K562 (cell line): ENCODE results near the gene CERS1. TPM values are rescaled to one million over a fixed set of nuclear protein-coding genes. Genes with fewer than 3 reads are reported as not detected.

Experiments used
- ASH1L ChIP-seq: fragments of 450-650 bp; IDR thresholded peaks from 2 replicates; pipeline ENCODE4 v1.6.1; 2018; ENCODE audit warnings: borderline replicate concordance, mild to moderate bottlenecking, low read depth; ENCODE audit not compliant: partially characterized antibody
- CBX1 ChIP-seq: sonication (generic); IDR thresholded peaks from 2 replicates; pipeline ENCODE4 v1.6.1; 2016; ENCODE audit warnings: antibody characterized with exemption, low read depth, mild to moderate bottlenecking
- CHAMP1 ChIP-seq: fragments of 450-650 bp; IDR thresholded peaks from 2 replicates; pipeline ENCODE4 v1.6.1; 2016; ENCODE audit warnings: mild to moderate bottlenecking
- DNMT1 ChIP-seq: fragments of 450-650 bp; IDR thresholded peaks from 2 replicates; pipeline ENCODE4 v1.6.1; 2016; ENCODE audit warnings: antibody characterized with exemption, mild to moderate bottlenecking
- FOXK2 ChIP-seq, 2 experiments: fragments of 450-650 bp; IDR thresholded peaks in 1 of 2; conservative IDR thresholded peaks in 1 of 2; 2 replicates each; pipeline ENCODE4 v1.6.1; 2016; ENCODE audit warnings: low read depth in 2 of 2, mild to moderate bottlenecking in 1 of 2
- HDAC3 ChIP-seq: fragments of 450-650 bp; IDR thresholded peaks from 2 replicates; pipeline ENCODE4 v1.6.1; 2018; ENCODE audit warnings: borderline replicate concordance, mild to moderate bottlenecking, moderate library complexity; ENCODE audit not compliant: partially characterized antibody
- KDM1A ChIP-seq, 2 experiments: fragments of 450-650 bp; IDR thresholded peaks; 2 replicates each; pipeline ENCODE4 v1.6.1; 2016; ENCODE audit warnings: mild to moderate bottlenecking in 2 of 2
- L3MBTL2 ChIP-seq: fragments of 450-650 bp; IDR thresholded peaks from 2 replicates; pipeline ENCODE4 v1.6.1; 2016; ENCODE audit warnings: mild to moderate bottlenecking, moderate library complexity
- NFE2L1 ChIP-seq: fragments of 450-650 bp; IDR thresholded peaks from 2 replicates; pipeline ENCODE4 v1.6.1; 2016; ENCODE audit warnings: missing genetic modification characterization, low read depth, mild to moderate bottlenecking, missing compliant biosample characterization, moderate library complexity, borderline replicate concordance
- PCBP1 ChIP-seq: fragments of 200-400 bp; formaldehyde crosslinking; IDR thresholded peaks from 2 replicates; pipeline ENCODE4 v1.6.1; 2018; ENCODE audit warnings: mild to moderate bottlenecking, low read depth, low read length; ENCODE audit not compliant: poor library complexity, severe bottlenecking
- PHB2 ChIP-seq: fragments of 450-650 bp; IDR thresholded peaks from 2 replicates; pipeline ENCODE4 v1.6.1; 2017; ENCODE audit warnings: low read depth
- PPARD ChIP-seq: fragments of 250-450 bp; sonication (Bioruptor Pico); IDR thresholded peaks from 2 replicates; pipeline ENCODE4 v1.8.0; 2022; ENCODE audit warnings: inconsistent platforms, mild to moderate bottlenecking, moderate library complexity
- PTRF ChIP-seq: fragments of 450-650 bp; IDR thresholded peaks from 2 replicates; pipeline ENCODE4 v1.6.1; 2016; ENCODE audit warnings: mild to moderate bottlenecking, missing genetic modification characterization, missing compliant biosample characterization
- SLC30A9 ChIP-seq: fragments of 250-450 bp; sonication (Bioruptor Pico); IDR thresholded peaks from 2 replicates; pipeline ENCODE4 v1.8.0; 2022; ENCODE audit warnings: mild to moderate bottlenecking, moderate library complexity
- SP1 ChIP-seq: sonication (generic); formaldehyde crosslinking; IDR thresholded peaks from 2 replicates; pipeline ENCODE4 v1.8.1; 2022; ENCODE audit warnings: mild to moderate bottlenecking, missing genetic modification reagents
- SRF ChIP-seq, 2 experiments: fragments of 250-450, 450-650 bp in 1 of 2; sonication (Bioruptor Pico) in 1 of 2; sonication (generic) in 1 of 2; formaldehyde crosslinking; IDR thresholded peaks; 2 replicates each; pipeline versions ENCODE4 v1.5.0 to v1.5.1; 2020 to 2022; ENCODE audit warnings: mild to moderate bottlenecking in 1 of 2, missing genetic modification reagents in 1 of 2
- TRIM25 ChIP-seq: fragments of 450-650 bp; IDR thresholded peaks from 2 replicates; pipeline ENCODE4 v1.7.0; 2016; ENCODE audit warnings: borderline replicate concordance
- UBTF ChIP-seq, 2 experiments: IDR thresholded peaks; 2 replicates each; pipeline ENCODE4 v1.6.1; 2012; ENCODE audit warnings: improper control_type of control experiment in 2 of 2, low read depth in 2 of 2, low read length in 2 of 2, borderline replicate concordance in 1 of 2
- ZC3H4 ChIP-seq: sonication (generic); formaldehyde crosslinking; IDR thresholded peaks from 2 replicates; pipeline ENCODE4 v1.9.0; 2021; ENCODE audit warnings: missing genetic modification reagents, borderline replicate concordance
- ZNF75A ChIP-seq: fragments of 450-650 bp; formaldehyde crosslinking; IDR thresholded peaks from 2 replicates; pipeline ENCODE4 v1.4.0; 2020; ENCODE audit warnings: mild to moderate bottlenecking
- polyA plus RNA-seq, 8 experiments: library from polyadenylated mRNA; depleted of rRNA in 4 of 8; stranded (reverse) in 5 of 8; unstranded in 3 of 8; fragments of >200 nt; fragmentation: Nextera tagmentation in 2 of 8; fragmentation: Illumina TruSeq in 1 of 8; extraction: Ambion mirVana in 2 of 8; extraction: Trizol in 1 of 8; gene quantifications; 2 replicates each; pipeline versions ENCODE4 v1.2.1 to v1.2.3, GENCODE V29; 2011 to 2014; ENCODE audit warnings: inconsistent platforms in 1 of 8, missing spikeins in 1 of 8
- total RNA-seq, 7 experiments: library from RNA; depleted of rRNA in 6 of 7; stranded (reverse); fragments of >200 nt in 6 of 7; fragmentation: Illumina TruSeq in 2 of 7; extraction: Trizol in 2 of 7; gene quantifications; 2 replicates each; pipeline versions ENCODE4 v1.2.1 to v1.2.3, GENCODE V29; 2011 to 2021; ENCODE audit warnings: low replicate concordance in 1 of 7

The CERS1 gene
- total and polyA plus RNA-seq, 9 of the 15 experiments (the other 6 are each of a cell fraction or from before 2014, with no cell fraction given) = 0.33 to 1.5 (median 0.86) TPM; not detected in 2

GRCh38 chr19:18919086-18919899, 23.3 kb upstream of the CERS1 start, which contains the start of the genes COPE and DDX49 (continued):
- TF ChIP-seq TRIM25 (0 out of 2 replicates have a peak, but pooled peaks have one; percentile 61), HDAC3 (no peak), PTRF (tag) (no peak), SP1 (CRISPR knock-in tag) (peak; percentile 87), KDM1A (IDR thresholded peaks at IDR 0.05) (no peak), SLC30A9 (CRISPR knock-in tag) (no peak), PPARD (CRISPR knock-in tag) (no peak), NFE2L1 (tag) (no peak), ASH1L (peak; percentile 98), PCBP1 (no peak), ZC3H4 (CRISPR knock-in tag) (no peak), CHAMP1 (no peak), FOXK2 (conservative IDR thresholded peaks at IDR 0.05 in 1 of 2, IDR thresholded peaks at IDR 0.05 in 1 of 2; ENCODE audit: low read depth in 2 of 2) (peak; percentile 98 to 99), CBX1 (0 out of 2 replicates have a peak, but pooled peaks have one; percentile 23), PHB2 (no peak), SRF (CRISPR knock-in tag; IDR thresholded peaks at IDR 0.05) (no peak), DNMT1 (no peak), ZNF75A (no peak), UBTF (IDR thresholded peaks at IDR 0.05; ENCODE audit: borderline replicate concordance in 1 of 2, low read depth in 2 of 2, low read length in 2 of 2) (peak in 1 of 2 experiments; percentile 34; a peak in 1 of 4 replicates), L3MBTL2 (no peak; the same call in 1 of the 2 replicates)
